ENCODE results near the gene HLA-A.

The HLA-A gene

GRCh38 chr6:29970711-29971110 lies 28.4 kb downstream of the HLA-A start:
- H3K36me3 ChIP-seq (ENCODE audit: insufficient read depth): no peaks in the 10 kb centered on the region
- no peak overlapping the region for H3K9ac ChIP-seq
- H3K27ac ChIP-seq: no peak overlapping the region
- no peak overlapping the region for H3K4me3 ChIP-seq (IDR thresholded peaks at IDR 0.05; ENCODE audit: insufficient read depth, low read depth, low read length)
- H2AFZ ChIP-seq (ENCODE audit: low read depth): no peak overlapping the region
- H4K20me1 ChIP-seq (ENCODE audit: insufficient read depth): no peaks in the 10 kb centered on the region
- 0 out of 2 replicates have a peak, but pooled peaks cover 4% of the 10 kb centered on the region for H3K79me2 ChIP-seq (ENCODE audit: insufficient read depth, low read depth)
- H3K27me3 ChIP-seq (ENCODE audit: insufficient read depth, low read depth): no peaks in the 10 kb centered on the region
- no peak overlapping the region for H3K4me2 ChIP-seq
- peaks cover 37% of the 10 kb centered on the region for H3K4me1 ChIP-seq (ENCODE audit: low read depth, poor library complexity, severe bottlenecking)
- TF ChIP-seq CTCF (conservative IDR thresholded peaks at IDR 0.05; ENCODE audit: low read depth, low read length): no peak

- no peak overlapping the region for H3K4me3 ChIP-seq (IDR thresholded peaks at IDR 0.05; ENCODE audit: insufficient read depth, low read depth, low read length)
- no peak for TF ChIP-seq CTCF (conservative IDR thresholded peaks at IDR 0.05; ENCODE audit: low read depth, low read length)
- H3K9ac ChIP-seq: no peak overlapping the region
- no peaks in the 10 kb centered on the region for H3K79me2 ChIP-seq (ENCODE audit: insufficient read depth, low read depth)
- H3K27ac ChIP-seq: no peak overlapping the region
- peaks cover 16% of the 10 kb centered on the region for H3K4me1 ChIP-seq (ENCODE audit: low read depth, poor library complexity, severe bottlenecking)
- H3K36me3 ChIP-seq (ENCODE audit: insufficient read depth): no peaks in the 10 kb centered on the region
- H2AFZ ChIP-seq (ENCODE audit: low read depth): no peak overlapping the region
- H3K4me2 ChIP-seq: no peak overlapping the region
- H3K27me3 ChIP-seq (ENCODE audit: insufficient read depth, low read depth): 0 out of 2 replicates have a peak, but pooled peaks cover 6% of the 10 kb centered on the region
- no peaks in the 10 kb centered on the region for H4K20me1 ChIP-seq (ENCODE audit: insufficient read depth)
These were observed 32.7 kb downstream of the HLA-A start for GRCh38 chr6:29974901-29975560.

GRCh38 chr6:29975561-29975907 lies 33.2 kb downstream of the HLA-A start:
- no peaks in the 10 kb centered on the region for H4K20me1 ChIP-seq (ENCODE audit: insufficient read depth)
- no peak overlapping the region for H3K27ac ChIP-seq
- no peak overlapping the region for H3K9ac ChIP-seq
- no peak overlapping the region for H3K4me2 ChIP-seq
- no peaks in the 10 kb centered on the region for H3K36me3 ChIP-seq (ENCODE audit: insufficient read depth)
- H3K4me1 ChIP-seq (ENCODE audit: low read depth, poor library complexity, severe bottlenecking): peaks cover 16% of the 10 kb centered on the region
- H2AFZ ChIP-seq (ENCODE audit: low read depth): no peak overlapping the region
- 0 out of 2 replicates have a peak, but pooled peaks cover 6% of the 10 kb centered on the region for H3K27me3 ChIP-seq (ENCODE audit: insufficient read depth, low read depth)
- H3K79me2 ChIP-seq (ENCODE audit: insufficient read depth, low read depth): no peaks in the 10 kb centered on the region
- H3K4me3 ChIP-seq (IDR thresholded peaks at IDR 0.05; ENCODE audit: insufficient read depth, low read depth, low read length): no peak overlapping the region
- no peak for TF ChIP-seq CTCF (conservative IDR thresholded peaks at IDR 0.05; ENCODE audit: low read depth, low read length)

- no peak for TF ChIP-seq CTCF (conservative IDR thresholded peaks at IDR 0.05; ENCODE audit: low read depth, low read length)
- Histone ChIP-seq H3K4me2 (peak overlapping the region; percentile 77; the same call in 1 of the 2 replicates), H3K36me3 (ENCODE audit: insufficient read depth) (no peaks in the 10 kb centered on the region), H3K4me3 (IDR thresholded peaks at IDR 0.05; ENCODE audit: insufficient read depth, low read depth, low read length) (no peak overlapping the region), H3K79me2 (ENCODE audit: insufficient read depth, low read depth) (no peaks in the 10 kb centered on the region), H3K9ac (no peak overlapping the region; the same call in 1 of the 2 replicates), H3K27me3 (ENCODE audit: insufficient read depth, low read depth) (0 out of 2 replicates have a peak, but pooled peaks cover 6% of the 10 kb centered on the region), H2AFZ (ENCODE audit: low read depth) (peak overlapping the region; percentile 64; the same call in 1 of the 2 replicates), H4K20me1 (ENCODE audit: insufficient read depth) (no peaks in the 10 kb centered on the region), H3K4me1 (ENCODE audit: low read depth, poor library complexity, severe bottlenecking) (peaks cover 16% of the 10 kb centered on the region), H3K27ac (no peak overlapping the region)
These were observed 33.9 kb downstream of the HLA-A start for GRCh38 chr6:29976253-29976587.
